GM23248 (cell line): Measurements from ENCODE around the gene CROCC.
"Not testable (repeated sequence)": the region's sequence is repeated elsewhere in the genome, so short reads cannot be mapped to it uniquely, and the experiment has no call there.

ENCODE experiments used
- EZH2 ChIP-seq: fragments of 200-600 bp; sonication (generic); IDR thresholded peaks from 2 replicates; pipeline ENCODE4 v1.6.1; 2018; ENCODE audit warnings: antibody characterized with exemption, mild to moderate bottlenecking; ENCODE audit not compliant: insufficient read depth, poor library complexity, severe bottlenecking
- EZH2phosphoT487 ChIP-seq: fragments of 200-600 bp; sonication (generic); IDR thresholded peaks from 2 replicates; pipeline ENCODE4 v1.6.1; 2018; ENCODE audit warnings: antibody characterized with exemption, moderate library complexity, mild to moderate bottlenecking, low read depth; ENCODE audit not compliant: insufficient read depth

GRCh38 chr1:16899020-16899419 lies 22.7 kb upstream of the CROCC start:
- TF ChIP-seq EZH2, EZH2phosphoT487: not testable (repeated sequence)
